NCI-H2227 (cell line): ENCODE data around the gene OGFOD1.
"Not testable (repeated sequence)": the region's sequence is repeated elsewhere in the genome, so short reads cannot be mapped to it uniquely, and the experiment has no call there.

Source experiments
- DNase-seq: peaks from one replicate; lab custom pipeline; 2025; ENCODE audit not compliant: unreplicated experiment; lab: John Stamatoyannopoulos, UW

The OGFOD1 gene

GRCh38 chr16:56479469-56479868, 28.1 kb downstream of the OGFOD1 start:
- DNase-seq = no peak

DNA sequence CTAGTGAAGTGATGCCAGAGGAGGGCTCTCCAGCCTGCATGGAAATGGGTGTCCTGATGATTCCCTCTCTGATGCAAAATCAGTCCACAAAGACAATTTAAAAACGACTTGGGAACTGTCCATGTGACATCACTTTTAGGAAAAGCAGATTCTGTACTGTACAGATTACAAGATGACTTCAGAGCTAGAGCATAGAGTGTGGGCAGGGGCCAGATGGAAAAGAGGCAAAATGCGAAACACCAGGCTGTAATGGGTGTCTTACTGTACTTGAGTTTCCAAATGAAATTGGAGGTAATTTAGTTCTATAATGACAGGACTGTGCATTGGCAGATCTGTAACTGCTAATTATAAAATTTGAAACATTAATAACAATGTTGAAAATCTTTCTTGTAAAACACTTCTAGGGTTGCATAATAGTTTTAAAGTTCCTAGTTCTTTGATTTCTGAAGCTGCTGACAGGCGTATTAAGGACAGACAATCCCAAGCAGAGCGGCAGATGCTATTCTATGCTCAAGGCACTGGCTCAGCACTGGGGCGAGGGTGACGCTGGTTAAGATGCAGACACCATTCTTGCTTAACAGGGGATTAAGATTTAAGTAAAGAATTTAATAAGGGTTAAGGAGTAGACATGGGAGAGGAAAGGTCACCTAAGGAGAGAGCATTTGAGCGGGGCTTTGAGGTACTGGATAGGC, 29.6 kb downstream of the OGFOD1 start:
- peak; percentile 47 for DNase-seq

GRCh38 chr16:56481468-56482122, 30.2 kb downstream of the OGFOD1 start:
- no peak for DNase-seq

GRCh38 chr16:56482683-56483236, 31.4 kb downstream of the OGFOD1 start:
- no peak for DNase-seq

GRCh38 chr16:56483394-56483793, 32.0 kb downstream of the OGFOD1 start:
- DNase-seq = no peak

GRCh38 chr16:56488035-56488434, 36.7 kb downstream of the OGFOD1 start:
- DNase-seq = no peak

DNA sequence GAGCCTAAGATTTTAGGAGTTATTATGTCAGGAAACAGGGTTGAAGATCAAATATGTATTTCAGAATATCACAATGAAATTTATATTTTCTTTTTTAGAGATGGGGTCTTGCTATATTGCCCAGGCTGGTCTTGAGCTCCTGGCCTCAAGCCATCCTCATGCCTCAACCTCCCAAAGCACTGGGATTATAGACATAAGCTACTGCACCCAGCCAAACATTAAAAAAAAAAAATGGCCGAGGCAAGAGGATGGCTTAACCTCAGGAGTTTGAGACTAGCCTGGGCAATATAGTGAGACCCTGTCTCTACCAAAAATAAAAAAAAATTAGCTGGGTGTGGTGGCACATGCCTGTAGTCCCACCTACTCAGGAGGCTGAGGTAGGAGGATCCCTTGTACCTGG, 37.5 kb downstream of the OGFOD1 start:
- not testable (repeated sequence) for DNase-seq

GRCh38 chr16:56491657-56492261, 40.4 kb downstream of the OGFOD1 start:
- DNase-seq = no peak

DNA sequence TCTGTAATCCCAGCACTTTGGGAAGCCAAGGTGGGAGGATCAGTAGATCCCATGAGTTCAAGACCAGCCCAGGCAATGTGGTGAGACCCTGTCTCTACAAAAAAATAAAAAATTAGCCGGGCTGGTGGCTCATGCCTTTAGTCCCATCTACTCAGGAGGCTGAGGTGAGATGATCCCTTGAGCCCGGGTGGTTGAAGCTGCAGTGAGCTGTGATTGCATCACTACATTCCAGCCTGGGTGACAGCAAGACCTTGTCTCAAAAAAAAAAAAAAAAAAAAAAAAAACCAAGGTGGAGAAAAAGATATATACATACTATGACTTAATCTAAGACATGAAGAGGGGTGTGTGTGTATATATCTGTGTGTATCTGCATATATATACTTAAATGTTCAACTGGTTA, 41.8 kb downstream of the OGFOD1 start:
- DNase-seq = no peak

DNA sequence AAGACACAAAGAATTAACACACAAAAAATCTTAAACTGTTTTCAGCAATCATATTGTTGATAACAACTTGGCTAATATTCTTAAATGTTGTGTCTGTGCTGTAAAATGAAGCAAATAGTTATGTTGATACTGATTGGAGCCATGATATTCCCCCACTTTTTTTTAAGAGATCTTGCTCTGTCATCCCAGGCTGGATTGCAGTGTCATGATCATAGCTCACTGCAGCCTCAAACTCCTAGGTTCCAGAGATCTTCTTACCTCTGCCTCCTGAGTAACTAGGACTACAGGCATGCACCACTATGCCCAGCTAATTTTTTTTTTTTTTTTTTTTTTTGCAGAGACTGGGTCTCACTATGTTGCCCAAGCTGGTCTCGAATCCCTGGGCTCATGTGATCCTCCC, 42.5 kb downstream of the OGFOD1 start:
- no peak for DNase-seq

DNA sequence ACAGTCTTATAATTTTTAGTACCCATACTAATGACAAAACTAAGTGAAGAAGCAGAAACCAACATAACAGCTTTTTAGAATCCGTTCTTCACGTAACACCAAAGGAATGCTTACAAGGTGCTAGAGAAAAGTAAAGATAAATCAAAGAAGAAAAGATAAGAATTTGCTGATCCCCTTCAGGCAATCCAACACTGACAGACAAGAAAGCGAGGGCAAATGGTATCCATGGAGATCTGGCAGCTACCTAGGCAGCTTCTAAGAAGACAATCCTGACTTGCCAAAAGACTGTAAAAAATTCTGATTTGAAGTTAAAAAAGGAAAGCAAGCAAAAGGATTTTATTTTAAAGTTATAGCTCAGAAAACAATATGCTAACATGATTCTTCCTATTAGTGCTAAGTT, 53.8 kb downstream of the OGFOD1 start:
- no peak for DNase-seq

DNA sequence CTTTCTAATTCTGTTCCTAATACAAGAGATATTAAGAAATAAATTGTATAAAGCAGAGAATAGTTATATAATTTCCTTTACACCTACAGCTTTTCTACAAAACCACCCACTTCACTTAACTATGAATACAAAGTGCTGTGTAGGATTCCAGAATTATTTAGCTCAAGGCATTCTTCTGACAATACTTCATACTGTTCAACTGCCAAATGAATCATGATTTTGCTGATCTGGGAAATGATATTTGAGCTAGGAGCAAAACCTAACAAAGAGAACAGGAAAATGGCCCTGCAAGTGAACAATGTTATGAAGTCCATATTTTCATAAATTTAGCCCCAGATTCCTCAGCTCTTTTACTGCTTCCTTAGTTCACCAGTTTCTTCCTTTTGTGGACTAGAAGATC, 55.6 kb downstream of the OGFOD1 start:
- DNase-seq = no peak

- DNase-seq = no peak
Measured at GRCh38 chr16:56510544-56510943, 59.2 kb downstream of the OGFOD1 start.

DNA sequence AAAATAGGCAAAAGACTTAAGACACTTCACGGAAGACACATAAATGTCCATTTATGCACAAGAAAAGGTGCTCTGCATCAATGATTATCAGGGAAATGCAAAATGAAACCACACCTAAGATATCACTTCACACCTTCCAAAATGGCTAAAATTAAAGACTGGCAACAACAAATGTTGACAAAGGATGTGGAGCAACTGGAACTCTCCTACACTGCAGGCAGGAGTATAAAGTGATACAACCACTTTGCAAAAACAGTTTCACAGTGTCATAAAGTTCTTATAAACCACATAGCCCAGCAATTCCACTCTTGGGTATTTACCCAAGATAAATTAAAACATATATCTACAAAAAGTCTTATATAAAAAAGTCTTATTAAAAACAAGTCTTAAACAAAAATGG, 60.7 kb downstream of the OGFOD1 start:
- DNase-seq = no peak

DNA sequence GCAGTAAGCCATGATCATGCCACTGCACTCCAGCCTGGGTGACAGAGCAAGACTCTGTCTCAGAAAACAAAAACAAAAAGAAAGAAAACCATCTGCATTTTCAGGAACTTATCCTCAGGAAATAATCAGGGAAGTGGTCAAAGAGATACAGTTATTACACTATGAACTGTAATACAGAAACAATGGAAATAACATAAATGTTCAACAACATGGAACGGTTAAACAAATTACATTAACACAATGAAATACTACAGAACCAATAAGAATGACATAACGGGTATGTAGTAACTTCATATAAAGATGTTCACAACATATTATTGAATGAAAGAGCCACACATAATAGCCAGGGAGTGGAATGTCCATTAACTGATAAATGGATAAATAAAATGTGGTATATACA, 61.7 kb downstream of the OGFOD1 start:
- no peak for DNase-seq

DNA sequence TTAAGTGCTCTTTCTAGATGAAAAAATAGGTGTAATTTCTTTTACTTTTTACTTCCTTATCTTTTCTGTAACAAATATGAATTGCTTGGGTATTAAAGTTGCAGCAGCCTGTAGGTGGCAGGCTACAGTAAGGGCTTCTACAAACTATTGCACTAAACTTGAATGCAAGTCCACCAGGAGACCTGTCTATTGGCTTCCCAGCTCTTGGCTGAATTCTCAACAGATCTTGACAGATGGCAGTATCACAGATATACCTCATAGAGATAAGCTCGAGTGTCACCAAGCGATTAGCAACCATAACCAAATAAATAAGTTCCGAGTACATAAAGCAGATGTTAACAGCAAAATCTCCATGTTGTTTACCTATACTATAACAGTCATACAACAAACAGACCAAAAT, 62.6 kb downstream of the OGFOD1 start:
- DNase-seq = peak; percentile 15

DNA sequence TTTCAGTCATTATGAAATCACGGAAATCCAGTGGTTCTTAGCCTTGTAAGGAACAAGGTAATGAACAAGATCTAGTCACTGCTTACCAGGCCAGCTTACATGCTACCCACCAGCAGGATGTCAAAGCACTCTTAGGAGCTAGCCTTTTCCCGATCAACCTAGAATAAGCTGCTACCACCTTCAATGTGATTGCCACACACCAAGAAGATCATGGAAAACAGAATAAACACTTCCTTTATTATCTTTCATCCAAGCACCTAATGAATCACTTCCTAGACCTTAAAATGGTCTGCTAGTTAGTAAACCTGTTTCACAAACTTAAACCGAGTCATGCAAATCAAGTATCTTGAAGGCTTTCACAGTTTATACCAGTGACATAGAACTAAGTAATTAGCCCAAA, 63.5 kb downstream of the OGFOD1 start:
- no peak for DNase-seq

DNA sequence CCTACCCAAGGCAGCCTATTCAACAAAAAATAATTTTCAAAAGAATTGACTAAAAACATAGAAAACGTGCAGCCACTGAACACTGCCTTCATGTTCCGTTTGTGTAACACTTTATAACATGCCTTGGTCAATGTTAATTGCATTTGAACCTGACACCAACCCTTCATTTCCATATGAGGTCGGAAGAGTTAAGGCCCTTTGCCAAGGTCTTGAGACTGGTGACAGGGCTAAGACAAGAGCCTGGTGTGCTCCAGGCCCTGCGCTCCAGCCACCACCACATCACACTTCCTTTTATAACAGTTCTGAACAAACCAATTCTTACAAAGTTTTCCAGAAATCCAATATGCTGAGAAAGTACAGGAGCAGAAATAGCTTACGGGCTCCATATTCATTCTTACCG, 64.3 kb downstream of the OGFOD1 start:
- no peak for DNase-seq

DNA sequence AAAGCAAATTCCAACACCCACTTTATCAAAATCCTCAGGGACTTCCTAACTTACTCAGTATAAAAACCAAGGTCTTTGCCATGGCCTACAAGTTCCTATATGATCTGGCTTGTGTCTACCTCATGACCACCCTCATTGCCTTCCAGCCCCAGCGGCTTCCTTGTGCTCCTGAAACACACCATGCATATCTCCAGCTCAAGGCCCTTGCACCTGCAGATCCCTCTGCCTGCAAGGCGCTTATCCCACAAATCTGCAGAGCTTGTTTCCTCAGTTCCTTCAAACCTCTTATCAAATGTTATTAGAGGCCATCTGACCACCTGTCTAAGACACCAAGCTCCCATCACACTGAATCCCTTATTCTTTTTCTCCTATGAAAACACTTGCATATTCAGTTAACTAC, 65.9 kb downstream of the OGFOD1 start:
- DNase-seq = no peak

- no peak for DNase-seq
Measured at GRCh38 chr16:56518425-56518824, 67.1 kb downstream of the OGFOD1 start.

DNA sequence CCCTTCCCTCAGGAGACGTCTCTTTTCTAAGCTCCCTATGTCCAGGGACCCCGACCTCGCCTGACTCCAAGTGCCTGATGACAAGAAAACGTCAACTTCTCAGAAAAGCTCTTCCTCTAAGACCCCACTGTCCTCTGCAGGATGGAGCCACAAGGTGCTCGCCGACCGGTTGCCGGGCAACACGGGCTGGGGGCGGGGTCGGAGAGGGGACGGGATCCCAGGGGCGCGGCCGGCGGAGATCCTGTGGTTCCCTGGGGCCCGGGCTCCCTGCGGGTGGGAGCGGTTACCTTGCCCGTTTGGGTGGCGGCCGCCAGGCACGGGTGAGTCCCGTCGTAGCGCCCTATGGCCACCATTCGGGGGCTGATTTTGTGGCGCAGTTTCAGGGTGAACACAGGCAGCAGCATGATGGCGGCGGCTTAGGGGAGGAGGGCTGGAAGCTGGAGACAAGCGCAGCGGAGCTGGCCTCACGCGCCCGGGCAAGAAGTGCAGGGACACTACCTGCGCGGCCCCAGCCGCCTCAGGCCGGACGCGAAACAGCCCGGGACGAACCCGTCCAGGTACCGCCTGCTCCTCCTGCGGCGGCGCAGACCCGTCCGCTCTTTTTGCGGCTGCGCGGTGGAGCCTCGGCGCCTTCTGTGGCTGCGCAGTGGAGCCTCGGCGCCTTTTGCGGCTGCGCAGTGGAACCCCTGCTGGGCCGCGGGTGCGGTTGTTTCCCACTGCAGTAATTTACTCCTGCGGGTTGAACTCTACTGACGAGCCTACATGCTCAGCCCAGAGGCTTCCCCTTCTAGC, 68.3 kb downstream of the OGFOD1 start, which contains the start of gene BBS2:
Gene BBS2, minus strand, starts transcription at position 566 of the 792 bp plus-strand sequence. Its CDS starts 162 bp downstream, at position 404.
- peak; percentile 91 for DNase-seq
